Skeletal muscle satellite cell (primary cell): ENCODE results near the gene ZNF211.

Experiments
- H3K27me3 ChIP-seq: 2 replicates; pipeline ENCODE4 v1.7.0; 2013; ENCODE audit warnings: low read length; ENCODE audit not compliant: control insufficient read depth, insufficient read depth
- H3K36me3 ChIP-seq: 2 replicates; pipeline ENCODE4 v1.7.0; 2013; ENCODE audit warnings: mild to moderate bottlenecking, control low read depth, low read length; ENCODE audit not compliant: insufficient read depth
- H3K4me1 ChIP-seq: 2 replicates; pipeline ENCODE4 v1.7.0; 2013; ENCODE audit warnings: low read length; ENCODE audit not compliant: control insufficient read depth, insufficient read depth
- H3K4me2 ChIP-seq: 2 replicates; pipeline ENCODE4 v1.7.0; 2013; ENCODE audit warnings: mild to moderate bottlenecking, low read length
- H3K4me3 ChIP-seq: 2 replicates; pipeline ENCODE4 v1.7.0; 2013; ENCODE audit warnings: low read length
- H3K9ac ChIP-seq: 2 replicates; pipeline ENCODE4 v1.7.0; 2013; ENCODE audit warnings: mild to moderate bottlenecking, low read depth, low read length, moderate library complexity
- H3K9me3 ChIP-seq: replicated peaks from 2 replicates; pipeline ENCODE4 v1.7.0; 2013; ENCODE audit warnings: mild to moderate bottlenecking, control low read depth, low read length

ZNF211 gene

DNA sequence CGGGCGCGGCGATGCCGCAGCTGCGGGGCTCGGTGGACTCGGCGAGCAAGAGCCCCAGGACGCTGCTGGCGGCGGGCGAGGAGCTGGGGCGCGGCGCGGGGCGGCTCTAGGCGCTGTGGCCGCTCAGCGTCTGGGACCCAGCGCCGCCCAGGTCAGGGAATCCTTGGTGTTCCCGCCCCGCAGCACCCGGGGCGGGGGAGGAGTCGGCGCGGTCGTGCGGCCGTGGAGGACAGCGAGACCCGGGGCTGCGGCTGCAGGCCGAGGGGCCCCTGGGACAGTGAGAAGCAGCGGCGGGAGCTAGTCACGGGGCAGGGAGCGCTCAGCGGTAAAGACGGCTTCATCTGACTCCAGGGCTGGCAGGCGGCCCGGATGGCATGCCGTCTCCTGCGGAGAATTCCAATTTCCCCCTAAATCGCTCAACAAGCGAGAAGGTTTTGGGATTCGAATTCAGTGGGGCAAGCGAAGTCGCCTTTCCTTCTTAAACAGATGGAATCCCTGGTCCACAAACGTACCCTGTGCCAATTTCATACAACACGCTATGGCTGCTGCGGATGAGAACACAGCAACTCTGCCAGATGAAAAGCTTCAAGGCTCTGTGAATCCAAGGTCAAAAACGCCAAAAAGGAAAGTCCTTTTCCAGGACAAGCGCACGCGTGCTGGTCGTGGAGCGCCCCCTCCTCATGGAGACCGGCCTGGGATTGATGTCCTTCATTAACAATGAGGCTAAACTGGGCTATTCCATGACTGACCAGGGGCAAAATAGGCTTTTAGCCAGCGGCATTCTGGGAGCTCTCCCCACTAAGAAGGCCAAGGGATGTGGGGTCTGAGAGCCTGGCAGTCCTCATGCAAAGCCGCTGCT is 31.5 kb downstream of the ZNF211 start:
- H3K27me3 ChIP-seq = peaks cover 17% of the 10 kb centered on the region
- H3K4me2 ChIP-seq = peak overlapping the region; percentile 90
- peak overlapping the region; percentile 80 for H3K4me3 ChIP-seq
- peak overlapping the region; percentile 60 for H3K9ac ChIP-seq
- H3K4me1 ChIP-seq = peaks cover 9% of the 10 kb centered on the region
- no peaks in the 10 kb centered on the region for H3K36me3 ChIP-seq
- H3K9me3 ChIP-seq = no peaks in the 10 kb centered on the region

DNA sequence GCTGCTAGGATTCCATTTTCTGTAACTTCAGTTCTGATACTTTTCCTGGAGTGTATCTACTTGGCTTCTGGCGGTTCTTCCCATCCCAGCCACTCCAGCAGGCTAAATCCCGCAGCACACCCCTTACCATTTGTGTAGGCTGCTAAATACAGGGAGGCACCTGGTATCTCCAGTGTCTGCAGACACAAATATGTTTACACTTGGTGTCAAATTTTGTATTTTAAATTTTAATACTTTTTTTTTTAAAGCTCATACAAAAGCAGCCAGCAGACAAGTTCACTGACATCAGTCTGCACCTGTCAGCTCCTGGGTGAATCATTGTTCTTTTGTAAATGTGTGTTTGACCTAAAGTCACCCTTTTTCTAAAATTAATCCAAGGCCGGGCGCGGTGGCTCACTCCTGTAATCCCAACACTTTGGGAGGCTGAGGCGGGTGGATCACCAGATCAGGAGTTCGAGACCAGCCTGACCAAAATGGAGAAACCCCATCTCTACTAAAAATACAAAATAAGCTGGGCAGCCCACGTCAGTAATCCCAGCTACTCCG is 32.4 kb downstream of the ZNF211 start:
- no peak overlapping the region for H3K9ac ChIP-seq
- H3K27me3 ChIP-seq = peaks cover 9% of the 10 kb centered on the region
- peaks cover 9% of the 10 kb centered on the region for H3K4me1 ChIP-seq
- H3K9me3 ChIP-seq = no peaks in the 10 kb centered on the region
- H3K36me3 ChIP-seq = no peaks in the 10 kb centered on the region
- H3K4me2 ChIP-seq = peak overlapping the region; percentile 90
- H3K4me3 ChIP-seq = no peak overlapping the region

- Histone ChIP-seq H3K4me1 (peaks cover 9% of the 10 kb centered on the region), H3K36me3 (no peaks in the 10 kb centered on the region), H3K9me3 (no peaks in the 10 kb centered on the region), H3K4me3 (no peak overlapping the region), H3K27me3 (peaks cover 9% of the 10 kb centered on the region), H3K9ac (no peak overlapping the region), H3K4me2 (no peak overlapping the region)
Measured at GRCh38 chr19:57667228-57667627, 34.3 kb downstream of the ZNF211 start.

DNA sequence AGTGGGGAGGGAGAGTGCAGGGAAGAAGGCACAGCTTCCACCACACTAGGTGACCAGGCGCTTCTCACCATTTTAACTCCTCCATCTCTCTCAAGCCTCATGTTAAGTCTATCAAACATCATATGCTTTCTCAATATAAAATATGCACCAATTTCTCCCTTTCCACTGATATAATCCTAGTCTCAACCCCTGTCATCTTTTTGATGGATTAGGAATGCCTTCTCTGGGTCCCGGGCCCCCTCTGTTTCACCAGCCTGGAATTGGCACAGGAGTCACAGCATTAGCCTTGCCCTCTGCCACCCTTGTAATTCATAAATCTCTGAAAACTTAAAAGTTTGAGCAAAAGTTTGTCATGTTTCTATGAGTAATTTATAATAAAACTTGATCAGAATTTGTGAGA is 35.7 kb downstream of the ZNF211 start, which contains the start of gene ZSCAN4:
Gene ZSCAN4 (plus strand): TSS at position 301 of the 400 bp plus-strand sequence. CDS start 7,211 bp downstream, outside the sequence.
- no peak within 1 kb of the TSS for H3K4me2 ChIP-seq
- peaks cover 9% of the 10 kb centered on the region for H3K27me3 ChIP-seq
- H3K4me1 ChIP-seq = peaks cover 9% of the 10 kb centered on the region
- no peaks in the 10 kb centered on the region for H3K36me3 ChIP-seq
- no peaks in the 10 kb centered on the region for H3K9me3 ChIP-seq
- H3K9ac ChIP-seq = no peak within 1 kb of the TSS
- H3K4me3 ChIP-seq = no peak within 1 kb of the TSS

DNA sequence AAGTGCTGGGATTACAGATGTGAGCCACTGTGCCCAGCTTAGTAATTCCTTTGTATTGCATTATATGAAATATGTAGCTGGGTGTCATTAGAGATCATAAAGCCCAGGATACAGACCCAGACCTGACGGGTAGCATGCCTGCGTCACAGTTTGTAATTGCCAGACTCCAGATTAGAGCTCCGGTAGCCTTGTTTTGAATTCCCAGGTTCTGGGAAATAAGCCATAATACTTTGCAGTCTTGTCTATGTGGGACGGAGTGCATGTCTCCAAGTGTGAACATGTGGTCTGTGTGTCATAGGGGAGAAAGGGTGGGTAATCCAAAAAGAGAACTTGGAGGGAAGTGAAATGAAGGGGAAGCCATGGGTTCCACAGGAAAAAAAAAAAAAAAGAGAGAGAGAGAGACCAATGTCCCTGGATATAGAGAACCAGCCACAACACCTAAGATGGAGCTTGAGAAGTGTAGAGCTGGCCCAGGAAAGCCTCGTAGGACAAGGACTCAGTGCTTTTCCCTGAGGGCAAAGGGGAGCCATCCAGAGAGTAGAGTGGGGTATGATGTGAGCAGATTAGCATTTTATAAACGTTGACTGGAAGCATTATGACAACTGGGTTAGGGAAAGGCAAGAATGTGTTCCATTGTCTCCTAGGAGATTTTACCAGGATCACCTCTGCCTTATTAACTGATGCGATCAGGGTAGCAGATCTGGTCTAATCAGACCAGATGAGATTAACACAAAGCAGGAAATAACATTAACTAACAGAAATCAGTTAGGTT is 38.3 kb downstream of the ZNF211 start:
- no peak overlapping the region for H3K4me3 ChIP-seq
- H3K4me2 ChIP-seq = no peak overlapping the region
- H3K27me3 ChIP-seq = peaks cover 9% of the 10 kb centered on the region
- no peaks in the 10 kb centered on the region for H3K4me1 ChIP-seq
- no peaks in the 10 kb centered on the region for H3K36me3 ChIP-seq
- H3K9me3 ChIP-seq = no peaks in the 10 kb centered on the region
- H3K9ac ChIP-seq = no peak overlapping the region

- no peaks in the 10 kb centered on the region for H3K9me3 ChIP-seq
- H3K4me2 ChIP-seq = no peak overlapping the region
- H3K4me1 ChIP-seq = no peaks in the 10 kb centered on the region
- H3K4me3 ChIP-seq = no peak overlapping the region
- H3K9ac ChIP-seq = no peak overlapping the region
- H3K36me3 ChIP-seq = no peaks in the 10 kb centered on the region
- H3K27me3 ChIP-seq = peaks cover 5% of the 10 kb centered on the region
Measured at GRCh38 chr19:57672466-57672865, 39.5 kb downstream of the ZNF211 start.

- Histone ChIP-seq H3K4me3 (no peak overlapping the region), H3K9me3 (peaks cover 5% of the 10 kb centered on the region), H3K4me2 (no peak overlapping the region), H3K9ac (no peak overlapping the region), H3K36me3 (no peaks in the 10 kb centered on the region), H3K27me3 (peaks cover 5% of the 10 kb centered on the region), H3K4me1 (no peaks in the 10 kb centered on the region)
Measured at GRCh38 chr19:57675881-57676280, 42.9 kb downstream of the ZNF211 start.

GRCh38 chr19:57682226-57682766 is 49.3 kb downstream of the ZNF211 start:
- Histone ChIP-seq H3K4me2 (peak overlapping the region; percentile 94), H3K36me3 (peaks cover 32% of the 10 kb centered on the region), H3K27me3 (no peaks in the 10 kb centered on the region), H3K4me1 (peaks cover 8% of the 10 kb centered on the region), H3K4me3 (peak overlapping the region; percentile 94), H3K9ac (peak overlapping the region; percentile 88), H3K9me3 (peaks cover 30% of the 10 kb centered on the region)

DNA sequence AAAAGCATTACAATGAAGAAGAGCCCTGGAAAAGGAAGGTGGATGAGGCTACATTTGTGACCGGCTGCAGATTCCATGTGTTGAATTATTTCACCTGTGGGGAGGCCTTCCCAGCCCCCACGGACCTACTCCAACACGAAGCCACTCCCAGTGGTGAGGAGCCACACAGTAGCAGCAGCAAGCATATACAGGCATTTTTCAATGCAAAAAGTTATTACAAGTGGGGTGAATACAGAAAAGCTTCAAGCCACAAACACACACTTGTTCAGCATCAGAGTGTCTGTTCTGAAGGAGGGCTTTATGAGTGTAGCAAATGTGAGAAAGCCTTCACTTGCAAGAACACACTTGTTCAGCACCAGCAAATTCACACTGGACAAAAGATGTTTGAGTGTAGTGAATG is 53.8 kb downstream of the ZNF211 start:
- Histone ChIP-seq H3K9ac (no peak overlapping the region), H3K4me3 (no peak overlapping the region), H3K4me2 (no peak overlapping the region), H3K4me1 (peaks cover 8% of the 10 kb centered on the region), H3K36me3 (peaks cover 52% of the 10 kb centered on the region), H3K27me3 (no peaks in the 10 kb centered on the region), H3K9me3 (peaks cover 42% of the 10 kb centered on the region)

DNA sequence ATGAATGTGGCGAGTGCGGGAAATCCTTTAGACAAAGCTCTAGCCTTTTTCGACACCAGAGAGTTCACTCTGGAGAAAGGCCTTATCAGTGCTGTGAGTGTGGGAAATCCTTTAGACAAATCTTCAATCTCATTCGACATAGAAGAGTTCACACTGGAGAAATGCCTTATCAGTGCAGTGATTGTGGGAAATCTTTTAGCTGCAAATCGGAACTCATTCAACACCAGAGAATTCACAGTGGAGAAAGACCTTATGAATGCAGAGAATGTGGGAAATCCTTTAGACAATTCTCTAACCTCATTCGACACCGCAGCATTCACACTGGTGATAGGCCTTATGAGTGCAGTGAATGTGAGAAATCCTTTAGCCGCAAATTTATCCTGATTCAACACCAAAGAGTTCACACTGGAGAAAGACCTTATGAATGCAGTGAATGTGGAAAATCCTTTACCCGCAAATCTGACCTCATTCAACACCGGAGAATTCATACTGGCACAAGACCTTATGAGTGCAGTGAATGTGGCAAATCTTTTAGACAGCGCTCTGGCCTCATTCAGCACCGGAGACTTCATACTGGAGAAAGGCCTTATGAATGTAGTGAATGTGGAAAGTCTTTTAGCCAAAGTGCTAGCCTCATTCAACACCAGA is 54.5 kb downstream of the ZNF211 start:
- H3K9me3 ChIP-seq = peaks cover 42% of the 10 kb centered on the region
- no peak overlapping the region for H3K4me3 ChIP-seq
- H3K4me2 ChIP-seq = no peak overlapping the region
- H3K9ac ChIP-seq = no peak overlapping the region
- H3K4me1 ChIP-seq = peaks cover 7% of the 10 kb centered on the region
- no peaks in the 10 kb centered on the region for H3K27me3 ChIP-seq
- peaks cover 52% of the 10 kb centered on the region for H3K36me3 ChIP-seq
